ENCODE data around the gene AP3D1.
"Not testable (repeated sequence)": the region's sequence is repeated elsewhere in the genome, so short reads cannot be mapped to it uniquely, and the experiment has no call there.

AP3D1 gene

DNA sequence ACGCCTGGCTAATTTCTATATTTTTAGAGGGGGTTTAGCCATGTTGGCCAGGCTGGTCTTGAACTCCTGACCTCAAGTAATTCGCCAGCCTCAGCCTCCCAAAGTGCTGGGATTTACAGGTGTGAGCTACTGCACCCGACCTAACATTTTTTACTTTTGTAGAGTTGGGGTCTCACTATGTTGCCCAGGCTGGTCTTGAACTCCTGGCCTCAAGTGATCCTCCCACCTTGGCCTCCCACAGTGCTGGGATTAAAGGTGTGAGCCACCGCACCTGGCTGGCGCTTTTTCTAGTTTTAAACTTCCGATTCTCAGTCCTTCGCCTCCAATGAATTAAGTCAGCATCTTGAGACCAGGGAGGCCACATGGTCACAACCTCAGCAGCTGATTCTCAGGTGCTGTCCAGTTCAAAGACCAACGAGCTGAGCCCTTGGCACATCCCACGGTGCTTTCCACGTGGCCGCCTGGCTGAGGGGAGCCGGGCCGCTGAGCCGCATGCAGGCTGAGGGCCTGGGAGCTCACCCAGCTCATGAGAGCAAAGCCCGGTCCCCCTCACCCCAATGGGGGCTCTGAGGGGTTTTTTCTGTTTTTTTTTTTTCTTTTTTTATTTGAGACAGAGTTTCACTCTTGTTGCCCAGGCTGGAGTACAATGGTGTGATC is 9.1 kb downstream of the AP3D1 start:
- H3K36me3 ChIP-seq (ENCODE audit: control insufficient read depth, insufficient read depth, low read length): peaks cover 6% of the 10 kb centered on the region
- no peaks in the 10 kb centered on the region for H3K27me3 ChIP-seq (ENCODE audit: control insufficient read depth, insufficient read depth, low read length)
- H3K4me3 ChIP-seq (ENCODE audit: low read length): no peak overlapping the region
- no peaks in the 10 kb centered on the region for H3K9me3 ChIP-seq (ENCODE audit: control insufficient read depth, low read length)
- no peaks in the 10 kb centered on the region for H3K4me1 ChIP-seq (ENCODE audit: control insufficient read depth, insufficient read depth, low read length)
- no peak overlapping the region for H3K9ac ChIP-seq (ENCODE audit: low read length)

DNA sequence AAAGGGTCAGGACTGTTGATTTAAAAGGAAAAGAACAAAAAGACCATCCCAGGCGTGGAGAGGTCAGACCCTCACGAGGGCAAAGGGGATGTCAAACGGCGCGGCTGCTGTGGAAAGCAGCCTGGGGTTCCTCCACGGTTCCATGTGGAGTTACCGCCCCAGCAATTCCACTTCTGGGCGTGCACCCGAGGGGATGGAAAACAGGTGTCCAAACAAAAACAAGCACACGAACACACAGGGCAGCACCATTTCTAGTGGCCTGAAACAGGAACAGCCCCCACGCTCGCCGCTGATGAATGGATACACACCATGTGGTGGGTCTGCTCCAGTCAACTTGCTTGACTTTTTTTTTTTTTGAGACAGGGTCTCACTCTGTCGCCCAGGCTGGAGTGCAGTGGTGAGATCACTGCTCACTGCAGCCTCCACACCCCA is 11.2 kb downstream of the AP3D1 start:
- peaks cover 16% of the 10 kb centered on the region for H3K36me3 ChIP-seq (ENCODE audit: control insufficient read depth, insufficient read depth, low read length)
- H3K4me1 ChIP-seq (ENCODE audit: control insufficient read depth, insufficient read depth, low read length): no peaks in the 10 kb centered on the region

DNA sequence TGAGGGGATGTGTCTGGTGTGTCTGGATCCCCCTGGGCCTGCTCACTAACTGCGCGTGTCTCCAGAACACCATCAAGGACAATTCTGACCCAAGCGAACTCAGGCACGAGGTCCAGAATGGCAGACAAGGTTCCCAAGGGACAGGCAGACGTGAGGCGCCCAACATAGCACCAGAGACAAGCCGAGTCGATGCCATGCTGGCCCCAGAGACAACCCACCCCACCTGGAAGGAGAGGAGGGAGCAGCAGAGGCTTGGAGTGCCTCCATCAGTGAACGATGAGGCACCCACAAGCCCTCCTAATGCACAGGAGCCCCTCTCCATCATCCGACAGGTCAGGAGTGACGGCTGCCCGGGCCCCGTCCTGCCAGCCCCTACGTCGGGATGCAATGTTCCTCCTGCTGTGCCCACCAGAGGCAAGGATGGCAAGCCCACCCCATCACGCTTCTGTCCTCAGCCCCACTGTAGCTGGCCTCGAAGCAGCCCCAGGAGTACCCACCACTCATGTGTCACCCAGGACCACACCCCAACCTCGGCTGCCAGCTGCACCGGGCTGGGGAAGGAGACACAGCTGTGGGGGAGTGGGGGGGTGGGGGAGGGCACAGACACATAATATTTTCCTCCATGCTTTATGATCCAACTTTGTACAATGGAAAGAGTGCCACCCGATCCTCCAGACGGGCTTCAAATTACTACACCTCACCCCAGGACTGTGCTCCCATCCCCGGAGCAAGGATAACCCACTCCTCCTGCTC is 11.8 kb downstream of the AP3D1 start:
- no peak overlapping the region for H3K9ac ChIP-seq (ENCODE audit: low read length)
- H3K4me1 ChIP-seq (ENCODE audit: control insufficient read depth, insufficient read depth, low read length): no peaks in the 10 kb centered on the region
- H3K36me3 ChIP-seq (ENCODE audit: control insufficient read depth, insufficient read depth, low read length): peaks cover 16% of the 10 kb centered on the region
- no peaks in the 10 kb centered on the region for H3K9me3 ChIP-seq (ENCODE audit: control insufficient read depth, low read length)
- no peak overlapping the region for H3K4me3 ChIP-seq (ENCODE audit: low read length)
- H3K27me3 ChIP-seq (ENCODE audit: control insufficient read depth, insufficient read depth, low read length): no peaks in the 10 kb centered on the region

More for the DNA sequence above, 11.2 kb downstream of the AP3D1 start:
- no peak overlapping the region for H3K9ac ChIP-seq (ENCODE audit: low read length)
- no peaks in the 10 kb centered on the region for H3K9me3 ChIP-seq (ENCODE audit: control insufficient read depth, low read length)
- H3K27me3 ChIP-seq (ENCODE audit: control insufficient read depth, insufficient read depth, low read length): no peaks in the 10 kb centered on the region
- H3K4me3 ChIP-seq (ENCODE audit: low read length): no peak overlapping the region

DNA sequence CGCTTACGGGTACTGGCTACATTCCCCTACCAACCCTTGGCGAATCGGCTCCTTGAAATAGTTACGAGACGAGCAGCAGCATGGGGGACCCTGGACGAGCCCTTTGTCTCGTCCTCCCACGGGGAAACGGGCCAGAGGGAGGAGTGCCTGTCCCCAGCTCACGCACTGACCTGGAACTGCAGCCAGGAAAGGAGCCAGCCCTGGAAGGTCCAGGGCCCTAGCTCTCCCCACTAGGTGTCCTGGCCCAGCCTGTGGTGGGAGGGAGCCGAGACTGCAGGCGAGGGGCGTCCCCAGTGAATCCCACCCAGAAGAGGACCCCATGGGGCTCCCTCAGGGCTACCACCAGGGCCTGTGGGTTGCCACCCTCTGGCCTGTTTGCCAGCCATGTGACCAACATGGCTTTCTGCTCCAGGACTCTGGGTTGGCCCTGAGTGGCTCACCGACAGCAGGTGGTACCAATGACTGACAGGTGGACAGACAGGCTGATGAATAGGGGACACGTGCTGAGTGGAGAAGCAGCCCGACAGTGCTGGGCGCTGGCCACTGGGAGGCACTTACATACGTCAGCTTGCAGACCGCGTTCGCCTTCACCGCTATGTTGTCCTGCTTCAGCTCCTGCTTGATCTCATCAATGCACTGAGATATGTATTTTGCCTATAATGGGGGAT is 13.2 kb downstream of the AP3D1 start:
- no peak overlapping the region for H3K4me3 ChIP-seq (ENCODE audit: low read length)
- H3K36me3 ChIP-seq (ENCODE audit: control insufficient read depth, insufficient read depth, low read length): peaks cover 16% of the 10 kb centered on the region
- H3K27me3 ChIP-seq (ENCODE audit: control insufficient read depth, insufficient read depth, low read length): no peaks in the 10 kb centered on the region
- H3K9ac ChIP-seq (ENCODE audit: low read length): no peak overlapping the region
- no peaks in the 10 kb centered on the region for H3K9me3 ChIP-seq (ENCODE audit: control insufficient read depth, low read length)
- H3K4me1 ChIP-seq (ENCODE audit: control insufficient read depth, insufficient read depth, low read length): no peaks in the 10 kb centered on the region

DNA sequence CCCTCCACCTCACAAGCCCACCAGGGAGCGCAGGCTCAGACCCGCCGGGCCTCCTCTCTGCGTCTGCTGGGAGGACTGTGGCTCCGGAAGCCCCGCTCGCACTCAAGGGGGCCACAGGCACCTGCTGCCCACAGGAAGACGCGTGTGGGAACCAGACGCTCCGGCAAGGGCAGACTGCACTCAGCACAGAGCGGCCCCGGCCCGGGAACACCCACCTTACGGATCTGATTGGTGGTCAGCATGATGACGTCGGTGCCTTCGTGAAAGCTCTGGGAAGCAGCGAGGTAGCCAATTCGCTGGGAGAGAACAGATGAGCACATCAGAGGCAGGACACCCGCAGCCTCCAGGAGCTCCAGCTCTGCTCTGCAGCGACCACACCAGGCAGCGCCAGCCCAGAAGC is 14.6 kb downstream of the AP3D1 start:
- no peaks in the 10 kb centered on the region for H3K27me3 ChIP-seq (ENCODE audit: control insufficient read depth, insufficient read depth, low read length)
- H3K4me1 ChIP-seq (ENCODE audit: control insufficient read depth, insufficient read depth, low read length): no peaks in the 10 kb centered on the region
- no peak overlapping the region for H3K4me3 ChIP-seq (ENCODE audit: low read length)
- no peaks in the 10 kb centered on the region for H3K9me3 ChIP-seq (ENCODE audit: control insufficient read depth, low read length)
- H3K36me3 ChIP-seq (ENCODE audit: control insufficient read depth, insufficient read depth, low read length): peaks cover 25% of the 10 kb centered on the region
- H3K9ac ChIP-seq (ENCODE audit: low read length): no peak overlapping the region

DNA sequence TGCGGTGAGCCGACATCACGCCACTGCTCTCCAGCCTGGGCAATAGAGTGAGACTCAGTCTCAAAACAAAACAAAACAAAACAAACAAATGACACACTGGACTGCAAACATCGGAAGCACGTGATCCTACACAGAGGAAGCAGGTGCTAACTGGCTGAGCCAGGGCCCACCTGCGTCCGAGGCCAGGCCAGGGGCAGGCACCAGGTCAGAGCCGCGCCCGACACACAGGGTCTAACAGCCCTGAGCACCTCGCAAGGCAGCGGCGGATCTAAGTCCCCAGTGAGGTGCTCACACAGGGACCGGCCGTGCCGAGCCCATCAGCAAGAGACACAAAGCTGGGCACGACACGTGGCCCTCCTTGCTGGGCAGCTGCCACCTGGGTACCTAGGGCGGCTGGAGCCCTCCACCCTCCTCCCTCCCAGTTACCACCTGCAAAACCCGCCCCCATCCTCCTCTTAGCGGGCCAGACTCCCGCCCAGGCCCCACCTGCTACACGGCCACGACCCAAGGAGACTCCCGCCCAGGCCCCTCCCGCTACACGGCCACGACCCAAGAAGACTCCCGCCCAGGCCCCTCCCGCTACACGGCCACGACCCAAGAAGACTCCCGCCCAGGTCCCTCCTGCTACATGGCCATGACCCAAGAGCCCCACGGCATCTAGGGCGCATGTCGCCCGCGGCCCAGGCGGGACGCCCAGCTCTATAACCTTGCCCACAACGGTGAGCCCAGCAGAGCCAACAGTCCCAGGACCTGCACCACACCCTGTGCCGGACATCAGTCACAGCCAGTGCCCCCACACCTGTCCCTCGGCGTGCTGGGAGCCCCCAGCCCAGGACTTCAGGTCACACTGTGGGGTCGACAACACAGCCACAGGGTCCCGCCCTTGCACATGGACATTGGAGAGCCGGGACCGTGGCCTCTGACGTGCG is 15.6 kb downstream of the AP3D1 start:
- H3K9me3 ChIP-seq (ENCODE audit: control insufficient read depth, low read length): no peaks in the 10 kb centered on the region
- H3K9ac ChIP-seq (ENCODE audit: low read length): no peak overlapping the region
- H3K4me3 ChIP-seq (ENCODE audit: low read length): no peak overlapping the region
- peaks cover 25% of the 10 kb centered on the region for H3K36me3 ChIP-seq (ENCODE audit: control insufficient read depth, insufficient read depth, low read length)
- no peaks in the 10 kb centered on the region for H3K4me1 ChIP-seq (ENCODE audit: control insufficient read depth, insufficient read depth, low read length)
- no peaks in the 10 kb centered on the region for H3K27me3 ChIP-seq (ENCODE audit: control insufficient read depth, insufficient read depth, low read length)

DNA sequence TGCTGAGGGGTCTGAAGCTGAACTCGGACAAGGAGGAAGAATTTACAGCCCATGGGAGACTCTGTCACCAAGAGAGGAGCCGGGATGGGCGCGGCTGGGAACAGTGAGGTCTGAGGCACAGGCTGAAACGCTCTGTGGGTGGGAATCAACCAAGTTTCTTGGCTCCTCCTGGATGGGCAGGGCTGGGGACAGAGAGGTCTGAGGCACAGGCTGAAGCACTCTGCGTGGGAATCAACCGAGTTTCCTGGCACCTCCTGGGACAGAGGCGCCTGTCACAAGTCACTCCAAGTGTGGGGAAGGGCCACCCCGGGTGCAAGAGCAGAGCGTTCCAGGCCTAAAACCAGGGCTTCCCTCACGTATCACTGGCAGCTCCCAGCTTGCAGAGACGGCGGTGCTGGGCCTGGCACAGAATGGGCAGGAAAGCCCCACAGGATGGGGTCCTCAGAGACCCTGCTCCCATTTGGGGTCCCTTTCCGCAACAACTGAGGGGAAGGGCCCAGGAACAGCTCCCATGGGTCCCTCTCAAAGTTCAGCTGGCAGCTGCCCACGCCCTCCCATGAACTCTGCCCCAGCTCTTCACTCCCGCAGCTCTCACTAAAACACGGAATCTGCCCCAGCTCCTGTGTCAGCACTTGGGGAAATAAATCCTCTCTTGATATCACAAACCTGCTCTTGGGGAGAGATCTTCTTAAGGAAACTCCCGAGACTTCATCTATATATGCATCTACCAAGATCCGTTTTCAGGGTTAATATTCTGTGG is 18.5 kb downstream of the AP3D1 start:
- no peak overlapping the region for H3K4me3 ChIP-seq (ENCODE audit: low read length)
- peaks cover 32% of the 10 kb centered on the region for H3K36me3 ChIP-seq (ENCODE audit: control insufficient read depth, insufficient read depth, low read length)
- no peaks in the 10 kb centered on the region for H3K27me3 ChIP-seq (ENCODE audit: control insufficient read depth, insufficient read depth, low read length)
- no peaks in the 10 kb centered on the region for H3K4me1 ChIP-seq (ENCODE audit: control insufficient read depth, insufficient read depth, low read length)
- H3K9me3 ChIP-seq (ENCODE audit: control insufficient read depth, low read length): no peaks in the 10 kb centered on the region
- H3K9ac ChIP-seq (ENCODE audit: low read length): no peak overlapping the region

DNA sequence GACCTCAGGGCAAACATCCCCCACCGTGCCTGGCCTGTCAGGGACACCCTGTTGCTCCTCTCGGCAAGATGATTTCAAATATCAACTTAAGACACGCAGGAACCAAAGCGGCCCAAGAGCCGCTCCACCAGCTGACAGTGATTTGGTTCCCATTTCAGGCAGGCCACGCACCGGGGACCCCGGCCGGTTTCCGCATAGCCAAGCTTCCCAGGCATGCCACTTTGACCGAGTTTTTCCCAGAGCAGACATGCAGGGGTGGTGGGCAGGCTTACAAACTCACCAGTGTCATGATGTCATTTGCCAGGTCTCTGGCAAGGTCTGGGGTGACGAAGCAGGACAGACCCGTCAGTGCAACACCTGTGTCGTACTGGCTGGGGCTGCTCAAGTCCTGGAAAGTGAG is 19.2 kb downstream of the AP3D1 start:
- no peak overlapping the region for H3K4me3 ChIP-seq (ENCODE audit: low read length)
- H3K36me3 ChIP-seq (ENCODE audit: control insufficient read depth, insufficient read depth, low read length): peaks cover 26% of the 10 kb centered on the region
- no peaks in the 10 kb centered on the region for H3K27me3 ChIP-seq (ENCODE audit: control insufficient read depth, insufficient read depth, low read length)
- H3K9me3 ChIP-seq (ENCODE audit: control insufficient read depth, low read length): no peaks in the 10 kb centered on the region
- no peak overlapping the region for H3K9ac ChIP-seq (ENCODE audit: low read length)
- no peaks in the 10 kb centered on the region for H3K4me1 ChIP-seq (ENCODE audit: control insufficient read depth, insufficient read depth, low read length)

DNA sequence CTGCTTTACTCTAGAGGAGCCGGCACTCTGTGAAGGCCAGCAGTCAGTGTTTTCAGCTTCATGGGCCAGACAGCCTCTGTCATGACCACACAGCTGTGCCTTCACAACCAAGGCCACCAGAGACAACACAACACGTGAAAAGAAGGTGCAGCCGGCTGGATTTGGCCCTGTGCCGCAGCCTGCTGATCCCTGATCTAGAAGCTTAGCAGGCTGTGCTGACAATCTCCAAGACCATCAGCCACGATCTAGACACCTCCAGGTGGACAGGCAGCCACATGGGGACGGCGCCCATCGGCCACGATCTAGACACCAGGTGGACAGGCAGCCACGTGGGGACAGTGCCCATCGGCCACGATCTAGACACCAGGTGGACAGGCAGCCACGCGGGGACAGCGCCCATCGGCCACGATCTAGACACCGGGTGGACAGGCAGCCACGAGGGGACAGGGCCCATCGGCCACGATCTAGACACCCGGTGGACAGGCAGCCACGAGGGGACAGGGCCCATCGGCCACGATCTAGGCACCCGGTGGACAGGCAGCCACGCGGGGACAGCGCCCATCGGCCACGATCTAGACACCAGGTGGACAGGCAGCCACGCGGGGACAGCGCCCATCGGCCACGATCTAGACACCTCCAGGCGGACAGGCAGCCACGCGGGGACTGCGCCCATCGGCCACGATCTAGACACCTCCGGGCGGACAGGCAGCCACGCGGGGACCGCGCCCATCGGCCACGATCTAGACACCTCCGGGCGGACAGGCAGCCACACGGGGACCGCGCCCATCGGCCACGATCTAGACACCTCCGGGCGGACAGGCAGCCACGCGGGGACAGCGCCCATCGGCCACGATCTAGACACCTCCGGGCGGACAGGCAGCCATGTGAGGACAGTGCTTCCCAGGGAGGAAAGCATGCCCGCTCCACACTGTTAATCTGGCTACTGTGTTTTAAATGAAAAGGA is 20.1 kb downstream of the AP3D1 start:
- H3K4me1 ChIP-seq (ENCODE audit: control insufficient read depth, insufficient read depth, low read length); H3K9me3 ChIP-seq (ENCODE audit: control insufficient read depth, low read length); H3K4me3 ChIP-seq (ENCODE audit: low read length); H3K9ac ChIP-seq (ENCODE audit: low read length); H3K27me3 ChIP-seq (ENCODE audit: control insufficient read depth, insufficient read depth, low read length): not testable (repeated sequence)
- H3K36me3 ChIP-seq (ENCODE audit: control insufficient read depth, insufficient read depth, low read length): peaks cover 19% of the 10 kb centered on the region

DNA sequence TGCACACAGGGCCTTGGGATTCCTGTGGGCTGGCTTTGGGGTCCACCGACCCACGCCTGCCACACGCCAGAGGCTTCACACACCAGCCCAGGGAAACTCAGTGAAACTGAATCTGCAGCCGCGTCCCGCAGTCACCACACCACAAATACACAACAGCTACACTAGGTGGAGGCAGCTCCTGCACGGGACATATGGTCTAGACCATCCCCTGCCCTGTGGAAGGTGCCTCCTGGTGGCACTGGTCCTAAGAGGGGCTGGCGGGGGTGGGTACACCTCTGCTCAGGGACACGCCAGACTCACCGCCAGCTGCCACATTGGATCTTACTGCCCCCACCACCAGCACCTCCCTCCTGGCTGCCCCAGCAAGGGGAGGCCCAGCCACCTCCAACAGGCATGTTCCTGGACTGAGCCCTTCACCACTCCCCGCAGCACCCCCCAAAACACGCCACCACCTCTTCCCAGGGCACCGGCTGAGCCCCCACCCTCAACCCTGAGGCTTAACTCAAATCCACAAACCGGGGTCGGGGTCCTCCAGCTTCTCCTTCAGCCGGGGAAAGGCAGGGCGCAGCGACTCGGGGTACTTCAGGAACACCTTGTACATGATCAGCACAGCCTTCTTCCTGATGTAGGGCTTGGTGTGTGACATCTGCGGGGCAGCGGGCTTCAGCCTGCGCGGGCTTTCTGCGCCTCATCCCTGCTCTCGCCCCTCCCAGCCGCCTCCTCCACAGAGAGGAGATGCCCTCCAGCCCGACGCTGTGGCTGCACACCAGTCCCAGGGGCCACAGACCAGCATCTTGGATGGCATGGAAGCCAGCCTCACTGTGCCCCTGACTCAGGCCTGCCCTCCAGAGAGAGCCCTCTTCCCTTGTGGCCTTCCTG is 21.2 kb downstream of the AP3D1 start:
- no peaks in the 10 kb centered on the region for H3K9me3 ChIP-seq (ENCODE audit: control insufficient read depth, low read length)
- H3K36me3 ChIP-seq (ENCODE audit: control insufficient read depth, insufficient read depth, low read length): peaks cover 16% of the 10 kb centered on the region
- H3K4me3 ChIP-seq (ENCODE audit: low read length): no peak overlapping the region
- H3K9ac ChIP-seq (ENCODE audit: low read length): no peak overlapping the region
- no peaks in the 10 kb centered on the region for H3K4me1 ChIP-seq (ENCODE audit: control insufficient read depth, insufficient read depth, low read length)
- H3K27me3 ChIP-seq (ENCODE audit: control insufficient read depth, insufficient read depth, low read length): no peaks in the 10 kb centered on the region

Data from mucosa of stomach (tissue), 1 donor.